Breast epithelium (tissue), 3 donors: ENCODE results near the gene CXXC4.
A peak's percentile ranks its signal among the peaks of the same experiment; 100 is the strongest.

Experiments used
- POLR2A ChIP-seq: fragments of 450-650 bp; IDR thresholded peaks from one replicate; pipeline ENCODE4 v1.6.1; 2016; ENCODE audit warnings: antibody characterized with exemption, mild to moderate bottlenecking, moderate library complexity
- POLR2AphosphoS5 ChIP-seq, 3 donors: sonication (generic); formaldehyde crosslinking; IDR thresholded peaks; one replicate each; pipeline ENCODE4 v1.6.1; 2017; ENCODE audit warnings: antibody characterized with exemption in 3 of 3
- TF ChIP-seq, protein P1 (sequence below), 3 donors: fragments of 450-650 bp; IDR thresholded peaks; one replicate each; pipeline ENCODE4 v1.5.1; 2016 to 2017; ENCODE audit warnings: antibody characterized with exemption in 3 of 3, mild to moderate bottlenecking in 3 of 3, moderate library complexity in 3 of 3

- TF ChIP-seq, protein P1, sequence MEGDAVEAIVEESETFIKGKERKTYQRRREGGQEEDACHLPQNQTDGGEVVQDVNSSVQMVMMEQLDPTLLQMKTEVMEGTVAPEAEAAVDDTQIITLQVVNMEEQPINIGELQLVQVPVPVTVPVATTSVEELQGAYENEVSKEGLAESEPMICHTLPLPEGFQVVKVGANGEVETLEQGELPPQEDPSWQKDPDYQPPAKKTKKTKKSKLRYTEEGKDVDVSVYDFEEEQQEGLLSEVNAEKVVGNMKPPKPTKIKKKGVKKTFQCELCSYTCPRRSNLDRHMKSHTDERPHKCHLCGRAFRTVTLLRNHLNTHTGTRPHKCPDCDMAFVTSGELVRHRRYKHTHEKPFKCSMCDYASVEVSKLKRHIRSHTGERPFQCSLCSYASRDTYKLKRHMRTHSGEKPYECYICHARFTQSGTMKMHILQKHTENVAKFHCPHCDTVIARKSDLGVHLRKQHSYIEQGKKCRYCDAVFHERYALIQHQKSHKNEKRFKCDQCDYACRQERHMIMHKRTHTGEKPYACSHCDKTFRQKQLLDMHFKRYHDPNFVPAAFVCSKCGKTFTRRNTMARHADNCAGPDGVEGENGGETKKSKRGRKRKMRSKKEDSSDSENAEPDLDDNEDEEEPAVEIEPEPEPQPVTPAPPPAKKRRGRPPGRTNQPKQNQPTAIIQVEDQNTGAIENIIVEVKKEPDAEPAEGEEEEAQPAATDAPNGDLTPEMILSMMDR (IDR thresholded peaks at IDR 0.05), result no peak
- TF ChIP-seq POLR2AphosphoS5 (IDR thresholded peaks at IDR 0.05) (peak in 1 of 3 donors; percentile 15), POLR2A (no peak)
These were observed at the start of gene CXXC4 for GRCh38 chr4:104494822-104495559.
